PFSK-1 (cell line): ENCODE data around the gene TATDN2. TPM values are rescaled to one million over a fixed set of nuclear protein-coding genes. Genes with fewer than 3 reads are reported as not detected.

ENCODE experiments used
- FOXP2 ChIP-seq: optimal IDR thresholded peaks from 2 replicates; pipeline ENCODE3; 2011; ENCODE audit warnings: borderline replicate concordance, control low read depth, inconsistent platforms; ENCODE audit not compliant: insufficient read depth; ENCODE audit errors: extremely low read length, extremely low read depth
- POLR2AphosphoS5 ChIP-seq: IDR thresholded peaks from 2 replicates; pipeline ENCODE4 v1.6.1; 2012; ENCODE audit warnings: low read depth, mild to moderate bottlenecking, control low read depth, low read length, moderate library complexity
- REST ChIP-seq, 2 experiments: IDR thresholded peaks; 2 replicates each; pipeline versions ENCODE4 v1.6.1 to v1.8.0; 2011 to 2012; ENCODE audit warnings: low read depth in 2 of 2, low read length in 2 of 2, control low read depth in 1 of 2, inconsistent platforms in 1 of 2, mild to moderate bottlenecking in 1 of 2, moderate library complexity in 1 of 2; ENCODE audit not compliant: insufficient read depth in 1 of 2
- SIN3A ChIP-seq: IDR thresholded peaks from 2 replicates; pipeline ENCODE4 v1.6.1; 2012; ENCODE audit warnings: mild to moderate bottlenecking, low read length, moderate library complexity, borderline replicate concordance; ENCODE audit not compliant: insufficient read depth
- TAF1 ChIP-seq: IDR thresholded peaks from 2 replicates; pipeline ENCODE4 v1.6.1; 2012; ENCODE audit warnings: low read length, control low read depth, borderline replicate concordance; ENCODE audit not compliant: insufficient read depth
- polyA plus RNA-seq: library from polyadenylated mRNA; unstranded; fragments of >200 nt; gene quantifications from one replicate; pipeline ENCODE4 v1.2.1, GENCODE V29; 2012; ENCODE audit warnings: low read depth, missing spikeins; ENCODE audit not compliant: insufficient read length

TATDN2 gene
- polyA plus RNA-seq: 11.2 TPM

GRCh38 chr3:10248184-10248983, at the start of gene TATDN2:
TATDN2 (plus strand) TSS chr3:10248459; CDS start chr3:10249201, 742 bp downstream.
- TF ChIP-seq REST (IDR thresholded peaks at IDR 0.05; ENCODE audit: insufficient read depth in 1 of 2, low read depth in 2 of 2, low read length in 2 of 2) (no peak), FOXP2 (peak; percentile 20), TAF1 (peak; percentile 63; the same call in 1 of the 2 replicates), POLR2AphosphoS5 (peak; percentile 50; the same call in 1 of the 2 replicates), SIN3A (no peak)

- TF ChIP-seq SIN3A (no peak), TAF1 (no peak), REST (IDR thresholded peaks at IDR 0.05; ENCODE audit: insufficient read depth in 1 of 2, low read depth in 2 of 2, low read length in 2 of 2) (no peak), FOXP2 (no peak), POLR2AphosphoS5 (no peak)
Observed at GRCh38 chr3:10198761-10199649, 49.3 kb upstream of the TATDN2 start.

- TF ChIP-seq POLR2AphosphoS5 (no peak), FOXP2 (no peak), SIN3A (no peak), REST (IDR thresholded peaks at IDR 0.05; ENCODE audit: insufficient read depth in 1 of 2, low read depth in 2 of 2, low read length in 2 of 2) (no peak), TAF1 (no peak)
Observed at GRCh38 chr3:10204921-10205320, 43.3 kb upstream of the TATDN2 start.

- TF ChIP-seq POLR2AphosphoS5: no peak
- TF ChIP-seq FOXP2: no peak
- TF ChIP-seq REST (IDR thresholded peaks at IDR 0.05; ENCODE audit: insufficient read depth in 1 of 2, low read depth in 2 of 2, low read length in 2 of 2): no peak
- TF ChIP-seq TAF1: no peak
- TF ChIP-seq SIN3A: no peak
Observed at GRCh38 chr3:10205451-10206165, 42.7 kb upstream of the TATDN2 start.
